Measurements from ENCODE around the gene CNTNAP2. TPM values are rescaled to one million over a fixed set of nuclear protein-coding genes. Genes with fewer than 3 reads are reported as not detected.

CNTNAP2 gene
- total and polyA plus RNA-seq, 8 donors, result 0.09 to 1.1 (median 0.38) TPM

DNA sequence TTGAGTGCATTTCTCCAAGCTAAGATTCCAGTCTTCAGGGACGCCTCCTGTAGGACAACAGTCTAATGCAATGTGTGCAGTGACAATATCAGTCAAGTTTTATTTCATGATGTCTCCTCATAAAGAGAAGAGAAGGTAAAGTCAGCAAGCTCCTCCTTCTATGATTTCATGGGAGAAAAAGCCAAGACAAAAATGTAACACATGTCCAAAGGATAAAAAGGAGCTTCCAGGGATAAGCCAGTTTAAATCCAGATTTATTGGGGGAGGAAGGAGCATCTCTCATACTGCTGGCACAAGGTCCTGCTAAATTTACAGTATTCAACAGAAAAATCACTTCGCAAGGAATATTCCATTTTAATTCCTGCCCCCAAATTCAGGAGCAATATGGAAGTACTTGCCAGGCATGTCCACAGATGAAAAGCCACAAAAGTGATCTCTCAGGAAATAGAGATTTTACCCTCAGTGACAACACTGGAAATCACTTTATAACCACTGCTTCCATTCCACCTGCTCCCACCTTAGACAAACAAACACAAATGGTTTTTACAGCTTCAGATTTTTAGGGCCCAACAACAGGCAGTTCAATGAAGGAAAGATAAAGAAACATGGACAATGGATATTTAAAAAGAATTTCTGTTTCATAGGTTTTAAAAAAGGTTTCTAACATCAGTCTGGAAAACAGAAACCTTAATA is 1796.5 kb downstream of the CNTNAP2 start:
- no peak overlapping the region for H3K27ac ChIP-seq
- no peaks in the 10 kb centered on the region for H3K36me3 ChIP-seq
- DNase-seq (no peak), FAIRE-seq (no peak), ATAC-seq (no peak)
- no peak overlapping the region for H3K4me3 ChIP-seq
- H3K4me1 ChIP-seq, result no peaks in the 10 kb centered on the region
- 71 to 86% methylated on average over 2 of the region's 2 CpGs for WGBS, 2 donors
- intact Hi-C loops (cut with DNase I), result no loop called here
- no peaks in the 10 kb centered on the region for H3K27me3 ChIP-seq
- no peaks in the 10 kb centered on the region for H3K9me3 ChIP-seq
- TF ChIP-seq, protein P1, sequence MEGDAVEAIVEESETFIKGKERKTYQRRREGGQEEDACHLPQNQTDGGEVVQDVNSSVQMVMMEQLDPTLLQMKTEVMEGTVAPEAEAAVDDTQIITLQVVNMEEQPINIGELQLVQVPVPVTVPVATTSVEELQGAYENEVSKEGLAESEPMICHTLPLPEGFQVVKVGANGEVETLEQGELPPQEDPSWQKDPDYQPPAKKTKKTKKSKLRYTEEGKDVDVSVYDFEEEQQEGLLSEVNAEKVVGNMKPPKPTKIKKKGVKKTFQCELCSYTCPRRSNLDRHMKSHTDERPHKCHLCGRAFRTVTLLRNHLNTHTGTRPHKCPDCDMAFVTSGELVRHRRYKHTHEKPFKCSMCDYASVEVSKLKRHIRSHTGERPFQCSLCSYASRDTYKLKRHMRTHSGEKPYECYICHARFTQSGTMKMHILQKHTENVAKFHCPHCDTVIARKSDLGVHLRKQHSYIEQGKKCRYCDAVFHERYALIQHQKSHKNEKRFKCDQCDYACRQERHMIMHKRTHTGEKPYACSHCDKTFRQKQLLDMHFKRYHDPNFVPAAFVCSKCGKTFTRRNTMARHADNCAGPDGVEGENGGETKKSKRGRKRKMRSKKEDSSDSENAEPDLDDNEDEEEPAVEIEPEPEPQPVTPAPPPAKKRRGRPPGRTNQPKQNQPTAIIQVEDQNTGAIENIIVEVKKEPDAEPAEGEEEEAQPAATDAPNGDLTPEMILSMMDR (IDR thresholded peaks at IDR 0.05), result no peak

DNA sequence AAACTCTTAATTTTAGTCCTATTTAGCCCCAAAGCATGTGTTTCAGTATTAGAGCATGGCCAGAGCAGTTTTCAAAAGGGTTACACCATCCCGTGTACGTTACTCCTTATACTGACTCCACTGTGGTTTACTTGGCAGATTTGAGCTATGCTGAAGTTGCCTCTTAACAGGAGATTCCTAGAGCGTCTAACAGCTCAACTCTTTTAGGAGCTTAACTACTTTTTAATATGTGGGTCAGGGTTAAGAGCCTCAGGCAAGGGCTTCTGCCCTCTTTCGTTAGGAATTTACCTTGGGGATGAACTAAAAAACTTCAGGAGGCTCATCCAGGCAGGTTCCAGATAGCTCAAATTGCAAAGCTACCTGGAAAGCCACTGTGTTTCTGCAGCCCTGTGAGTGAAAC is 1799.2 kb downstream of the CNTNAP2 start:
- no peak for DNase-seq
- intact Hi-C loops (cut with DNase I), result no loop called here
- ATAC-seq, result peak in 1 of 4 donors; percentile 25
- H3K27me3 ChIP-seq, result no peaks in the 10 kb centered on the region
- 34 to 36% methylated on average over 4 of the region's 4 CpGs for WGBS, 2 donors
- no peak for FAIRE-seq
- no peak overlapping the region for H3K27ac ChIP-seq
- no peak overlapping the region for H3K4me3 ChIP-seq
- H3K36me3 ChIP-seq, result no peaks in the 10 kb centered on the region
- no peaks in the 10 kb centered on the region for H3K9me3 ChIP-seq
- no peaks in the 10 kb centered on the region for H3K4me1 ChIP-seq
- TF ChIP-seq, protein P1 (IDR thresholded peaks at IDR 0.05), result no peak

DNA sequence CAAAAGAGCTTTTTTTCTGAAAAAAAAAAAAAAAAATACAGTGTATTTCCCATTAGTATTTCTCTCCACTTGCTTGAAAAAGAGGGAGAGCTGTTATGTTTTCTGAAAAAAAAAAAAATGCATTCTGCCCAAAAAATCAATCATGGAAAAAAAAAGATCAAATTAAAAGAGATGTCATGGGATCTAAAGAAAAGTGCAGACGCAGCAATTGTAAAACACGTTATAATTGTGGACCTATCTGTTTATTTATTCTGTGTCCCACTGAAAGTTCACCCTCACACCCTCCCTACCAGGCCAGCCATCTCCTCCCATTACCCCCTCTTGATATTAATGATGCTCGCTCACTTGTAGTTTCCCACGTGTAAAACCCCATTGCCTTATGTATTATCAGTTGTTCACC is 1800.0 kb downstream of the CNTNAP2 start:
- TF ChIP-seq, protein P1 (IDR thresholded peaks at IDR 0.05), result no peak
- intact Hi-C loops (cut with DNase I), result no loop called here
- no peaks in the 10 kb centered on the region for H3K9me3 ChIP-seq
- ATAC-seq, result no peak
- 62 to 66% methylated on average over 4 of the region's 4 CpGs for WGBS, 2 donors
- no peaks in the 10 kb centered on the region for H3K27me3 ChIP-seq
- no peak overlapping the region for H3K27ac ChIP-seq
- DNase-seq, result no peak
- FAIRE-seq, result no peak
- H3K4me3 ChIP-seq, result no peak overlapping the region
- no peaks in the 10 kb centered on the region for H3K36me3 ChIP-seq
- no peaks in the 10 kb centered on the region for H3K4me1 ChIP-seq

DNA sequence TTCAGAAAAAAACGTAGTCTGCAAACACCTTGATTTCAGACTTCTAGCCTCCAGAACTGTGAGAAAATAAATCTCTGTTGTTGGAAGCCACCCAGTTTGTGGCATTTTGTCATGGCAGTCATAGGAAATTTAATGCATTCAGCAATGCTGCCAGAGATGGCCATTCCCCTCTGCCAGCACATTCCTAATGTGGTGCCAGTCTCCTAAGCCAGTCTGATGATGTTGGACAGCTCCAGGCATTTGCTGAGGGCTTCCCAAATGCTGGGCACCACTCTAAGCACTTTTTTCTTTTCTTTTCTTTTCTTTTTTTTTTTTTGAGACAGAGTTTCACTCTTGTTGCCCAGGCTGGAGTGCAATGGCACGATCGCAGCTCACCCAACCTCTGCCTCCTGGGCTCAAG is 1807.2 kb downstream of the CNTNAP2 start:
- H3K4me3 ChIP-seq, result no peak overlapping the region
- 86 to 88% methylated on average over 3 of the region's 3 CpGs for WGBS, 2 donors
- no peaks in the 10 kb centered on the region for H3K9me3 ChIP-seq
- no peaks in the 10 kb centered on the region for H3K36me3 ChIP-seq
- no peaks in the 10 kb centered on the region for H3K4me1 ChIP-seq
- intact Hi-C loops (cut with DNase I), result no loop called here
- DNase-seq (no peak), ATAC-seq (no peak), FAIRE-seq (no peak)
- H3K27me3 ChIP-seq, result no peaks in the 10 kb centered on the region
- H3K27ac ChIP-seq, result no peak overlapping the region
- TF ChIP-seq, protein P1 (IDR thresholded peaks at IDR 0.05), result no peak

DNA sequence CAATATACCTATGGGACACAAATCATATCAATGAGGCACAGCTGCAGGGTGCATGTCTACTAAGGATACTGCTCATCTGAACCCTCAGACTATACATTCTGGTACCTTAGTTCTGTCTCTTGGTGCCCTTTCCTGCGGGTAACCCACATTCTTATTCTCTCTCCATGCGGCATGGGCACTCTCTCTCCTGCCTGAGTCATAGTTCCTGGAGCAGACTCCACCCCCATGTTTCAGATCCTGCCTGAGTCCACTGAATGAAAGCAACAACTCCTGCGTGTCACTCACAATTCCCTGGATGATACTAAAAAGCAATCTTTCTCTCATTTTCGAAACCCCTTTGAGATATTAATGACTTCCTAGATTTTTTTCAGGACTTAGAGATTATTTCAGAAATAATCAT is 1820.8 kb downstream of the CNTNAP2 start:
- Histone ChIP-seq H3K4me3 (no peak overlapping the region), H3K4me1 (no peaks in the 10 kb centered on the region), H3K27ac (no peak overlapping the region), H3K27me3 (no peaks in the 10 kb centered on the region), H3K9me3 (no peaks in the 10 kb centered on the region), H3K36me3 (no peaks in the 10 kb centered on the region)
- intact Hi-C loops (cut with DNase I), result no loop called here
- 67 to 72% methylated on average over 4 of the region's 4 CpGs for WGBS, 2 donors
- ATAC-seq, result no peak
- no peak for FAIRE-seq
- TF ChIP-seq, protein P1 (IDR thresholded peaks at IDR 0.05), result no peak
- DNase-seq, result no peak
